ENCODE measurements around the gene CASP1. TPM values are rescaled to one million over a fixed set of nuclear protein-coding genes. Genes with fewer than 3 reads are reported as not detected.
"Not testable (repeated sequence)": the region's sequence is repeated elsewhere in the genome, so short reads cannot be mapped to it uniquely, and the experiment has no call there.

CASP1 gene
- total and polyA plus RNA-seq, 9 donors, result 6.3 to 19.6 (median 9.9) TPM

- H3K27ac ChIP-seq (ENCODE audit: low read length), result no peak overlapping the region
- H3K4me3 ChIP-seq (ENCODE audit: low read length), result no peak overlapping the region
- 54% methylated on average over 2 of the region's 4 CpGs for WGBS (ENCODE audit: insufficient coverage)
Observed at GRCh38 chr11:105071089-105071732, 36.3 kb upstream of the CASP1 start.

GRCh38 chr11:105070306-105070705 is 35.4 kb upstream of the CASP1 start:
- DNase-seq, result no peak
- H3K27ac ChIP-seq (ENCODE audit: low read length), result no peak overlapping the region
- WGBS (ENCODE audit: insufficient coverage), result 90% methylated on average over 4 of the region's 4 CpGs
- H3K36me3 ChIP-seq (ENCODE audit: control insufficient read depth, insufficient read depth, low read length), result no peaks in the 10 kb centered on the region
- no peaks in the 10 kb centered on the region for H3K4me1 ChIP-seq (ENCODE audit: control insufficient read depth, insufficient read depth, low read length)
- no peaks in the 10 kb centered on the region for H3K27me3 ChIP-seq (ENCODE audit: control insufficient read depth, insufficient read depth, low read length)
- H3K4me3 ChIP-seq (ENCODE audit: low read length), result no peak overlapping the region
- no peaks in the 10 kb centered on the region for H3K9me3 ChIP-seq (replicated peaks; ENCODE audit: control insufficient read depth, low read depth, low read length)

More at GRCh38 chr11:105071089-105071732, 36.3 kb upstream of the CASP1 start:
- Histone ChIP-seq H3K9me3 (replicated peaks; ENCODE audit: control insufficient read depth, low read depth, low read length) (no peaks in the 10 kb centered on the region), H3K4me1 (ENCODE audit: control insufficient read depth, insufficient read depth, low read length) (no peaks in the 10 kb centered on the region), H3K27me3 (ENCODE audit: control insufficient read depth, insufficient read depth, low read length) (no peaks in the 10 kb centered on the region), H3K36me3 (ENCODE audit: control insufficient read depth, insufficient read depth, low read length) (no peaks in the 10 kb centered on the region)
- no peak for DNase-seq

- not testable (repeated sequence) for H3K36me3 ChIP-seq (ENCODE audit: control insufficient read depth, insufficient read depth, low read length); H3K27me3 ChIP-seq (ENCODE audit: control insufficient read depth, insufficient read depth, low read length)
- no CpG with 5 or more reads among the region's 2 CpGs for WGBS (ENCODE audit: insufficient coverage)
Observed at GRCh38 chr11:105069749-105070148, 34.8 kb upstream of the CASP1 start.

GRCh38 chr11:105063245-105063941 is 28.4 kb upstream of the CASP1 start:
- H3K36me3 ChIP-seq (ENCODE audit: control insufficient read depth, insufficient read depth, low read length); H3K4me1 ChIP-seq (ENCODE audit: control insufficient read depth, insufficient read depth, low read length); H3K27ac ChIP-seq (ENCODE audit: low read length); H3K9me3 ChIP-seq (replicated peaks; ENCODE audit: control insufficient read depth, low read depth, low read length); H3K4me3 ChIP-seq (ENCODE audit: low read length); H3K27me3 ChIP-seq (ENCODE audit: control insufficient read depth, insufficient read depth, low read length): not testable (repeated sequence)
- peak; percentile 66 for DNase-seq
- WGBS (ENCODE audit: insufficient coverage), result 43% methylated on average over 1 of the region's 9 CpGs

More at GRCh38 chr11:105069749-105070148, 34.8 kb upstream of the CASP1 start:
- not testable (repeated sequence) for H3K27ac ChIP-seq (ENCODE audit: low read length); H3K4me3 ChIP-seq (ENCODE audit: low read length); H3K9me3 ChIP-seq (replicated peaks; ENCODE audit: control insufficient read depth, low read depth, low read length); DNase-seq; H3K4me1 ChIP-seq (ENCODE audit: control insufficient read depth, insufficient read depth, low read length)

- Histone ChIP-seq H3K36me3 (ENCODE audit: control insufficient read depth, insufficient read depth, low read length) (no peaks in the 10 kb centered on the region), H3K27ac (ENCODE audit: low read length) (no peak overlapping the region), H3K27me3 (ENCODE audit: control insufficient read depth, insufficient read depth, low read length) (no peaks in the 10 kb centered on the region), H3K9me3 (replicated peaks; ENCODE audit: control insufficient read depth, low read depth, low read length) (no peaks in the 10 kb centered on the region), H3K4me1 (ENCODE audit: control insufficient read depth, insufficient read depth, low read length) (no peaks in the 10 kb centered on the region), H3K4me3 (ENCODE audit: low read length) (no peak overlapping the region)
- WGBS (ENCODE audit: insufficient coverage), result no CpG with 5 or more reads among the region's 4 CpGs
- no peak for DNase-seq
Observed at GRCh38 chr11:105057432-105057831, 22.5 kb upstream of the CASP1 start.

GRCh38 chr11:105056446-105056845 is 21.5 kb upstream of the CASP1 start:
- no peaks in the 10 kb centered on the region for H3K27me3 ChIP-seq (ENCODE audit: control insufficient read depth, insufficient read depth, low read length)
- H3K4me3 ChIP-seq (ENCODE audit: low read length), result no peak overlapping the region
- no peaks in the 10 kb centered on the region for H3K36me3 ChIP-seq (ENCODE audit: control insufficient read depth, insufficient read depth, low read length)
- H3K4me1 ChIP-seq (ENCODE audit: control insufficient read depth, insufficient read depth, low read length), result no peaks in the 10 kb centered on the region
- WGBS (ENCODE audit: insufficient coverage), result no CpG with 5 or more reads among the region's 1 CpG
- DNase-seq, result no peak
- no peaks in the 10 kb centered on the region for H3K9me3 ChIP-seq (replicated peaks; ENCODE audit: control insufficient read depth, low read depth, low read length)
- H3K27ac ChIP-seq (ENCODE audit: low read length), result no peak overlapping the region

- no CpG with 5 or more reads among the region's 2 CpGs for WGBS (ENCODE audit: insufficient coverage)
Observed at GRCh38 chr11:105054723-105055493, 20.0 kb upstream of the CASP1 start.

GRCh38 chr11:105052487-105052886 is 17.5 kb upstream of the CASP1 start:
- no CpG with 5 or more reads among the region's 3 CpGs for WGBS (ENCODE audit: insufficient coverage)
- no peak for DNase-seq
- Histone ChIP-seq H3K4me3 (ENCODE audit: low read length) (no peak overlapping the region), H3K27ac (ENCODE audit: low read length) (no peak overlapping the region), H3K4me1 (ENCODE audit: control insufficient read depth, insufficient read depth, low read length) (no peaks in the 10 kb centered on the region), H3K36me3 (ENCODE audit: control insufficient read depth, insufficient read depth, low read length) (no peaks in the 10 kb centered on the region), H3K27me3 (ENCODE audit: control insufficient read depth, insufficient read depth, low read length) (no peaks in the 10 kb centered on the region), H3K9me3 (replicated peaks; ENCODE audit: control insufficient read depth, low read depth, low read length) (no peaks in the 10 kb centered on the region)

More at GRCh38 chr11:105054723-105055493, 20.0 kb upstream of the CASP1 start:
- H3K27me3 ChIP-seq (ENCODE audit: control insufficient read depth, insufficient read depth, low read length), result no peaks in the 10 kb centered on the region
- H3K9me3 ChIP-seq (replicated peaks; ENCODE audit: control insufficient read depth, low read depth, low read length), result no peaks in the 10 kb centered on the region
- no peaks in the 10 kb centered on the region for H3K36me3 ChIP-seq (ENCODE audit: control insufficient read depth, insufficient read depth, low read length)
- H3K27ac ChIP-seq (ENCODE audit: low read length), result no peak overlapping the region
- no peak overlapping the region for H3K4me3 ChIP-seq (ENCODE audit: low read length)
- no peaks in the 10 kb centered on the region for H3K4me1 ChIP-seq (ENCODE audit: control insufficient read depth, insufficient read depth, low read length)
- no peak for DNase-seq

- WGBS (ENCODE audit: insufficient coverage), result 89% methylated on average over 2 of the region's 2 CpGs
- no peak overlapping the region for H3K27ac ChIP-seq (ENCODE audit: low read length)
- no peak overlapping the region for H3K4me3 ChIP-seq (ENCODE audit: low read length)
- no peaks in the 10 kb centered on the region for H3K9me3 ChIP-seq (replicated peaks; ENCODE audit: control insufficient read depth, low read depth, low read length)
- DNase-seq, result no peak
- H3K27me3 ChIP-seq (ENCODE audit: control insufficient read depth, insufficient read depth, low read length), result no peaks in the 10 kb centered on the region
- no peaks in the 10 kb centered on the region for H3K36me3 ChIP-seq (ENCODE audit: control insufficient read depth, insufficient read depth, low read length)
- H3K4me1 ChIP-seq (ENCODE audit: control insufficient read depth, insufficient read depth, low read length), result no peaks in the 10 kb centered on the region
Observed at GRCh38 chr11:105051559-105051958, 16.6 kb upstream of the CASP1 start.

- no peaks in the 10 kb centered on the region for H3K9me3 ChIP-seq (replicated peaks; ENCODE audit: control insufficient read depth, low read depth, low read length)
- no peaks in the 10 kb centered on the region for H3K36me3 ChIP-seq (ENCODE audit: control insufficient read depth, insufficient read depth, low read length)
- no peak overlapping the region for H3K27ac ChIP-seq (ENCODE audit: low read length)
- WGBS (ENCODE audit: insufficient coverage), result no CpG with 5 or more reads among the region's 1 CpG
- no peaks in the 10 kb centered on the region for H3K27me3 ChIP-seq (ENCODE audit: control insufficient read depth, insufficient read depth, low read length)
- H3K4me3 ChIP-seq (ENCODE audit: low read length), result no peak overlapping the region
- H3K4me1 ChIP-seq (ENCODE audit: control insufficient read depth, insufficient read depth, low read length), result peaks cover 2% of the 10 kb centered on the region
- DNase-seq, result peak; percentile 65
Observed at GRCh38 chr11:105049481-105049880, 14.5 kb upstream of the CASP1 start.

Measured in muscle of leg (tissue), 11 donors.